ENCODE measurements around the gene TRABD2B. TPM values are rescaled to one million over a fixed set of nuclear protein-coding genes. Genes with fewer than 3 reads are reported as not detected.

TRABD2B gene
- total RNA-seq, 2 donors from 2014 or later = 3.1 to 8.1 TPM

DNA sequence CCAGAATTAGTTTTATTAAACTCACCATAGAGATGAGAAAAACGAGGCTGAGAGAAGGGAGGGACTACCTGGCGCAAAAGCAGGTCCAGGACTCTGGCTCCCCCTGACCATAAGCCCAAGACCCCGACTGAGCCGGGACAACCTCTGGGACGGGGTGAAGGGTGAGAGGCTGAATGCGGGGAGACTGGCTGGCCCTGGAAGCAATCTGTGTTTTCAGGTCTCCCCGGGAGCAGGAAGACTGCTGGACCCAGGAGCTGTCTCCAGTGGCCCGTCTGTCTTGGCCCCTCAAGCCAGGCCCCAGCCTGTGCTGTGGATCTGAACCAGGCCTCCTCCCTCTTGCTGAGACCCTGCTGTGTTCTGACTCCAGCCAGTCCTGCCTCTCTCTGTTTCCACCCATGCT lies 240.8 kb downstream of the TRABD2B start:
- H3K4me1 ChIP-seq = peaks cover 0 to 29% of the 10 kb centered on the region in 2 donors
- no peak overlapping the region for H3K4me3 ChIP-seq
- H3K27me3 ChIP-seq = no peaks in the 10 kb centered on the region
- no peaks in the 10 kb centered on the region for H3K36me3 ChIP-seq
- no peak overlapping the region for H3K27ac ChIP-seq
- TF ChIP-seq, protein P1, sequence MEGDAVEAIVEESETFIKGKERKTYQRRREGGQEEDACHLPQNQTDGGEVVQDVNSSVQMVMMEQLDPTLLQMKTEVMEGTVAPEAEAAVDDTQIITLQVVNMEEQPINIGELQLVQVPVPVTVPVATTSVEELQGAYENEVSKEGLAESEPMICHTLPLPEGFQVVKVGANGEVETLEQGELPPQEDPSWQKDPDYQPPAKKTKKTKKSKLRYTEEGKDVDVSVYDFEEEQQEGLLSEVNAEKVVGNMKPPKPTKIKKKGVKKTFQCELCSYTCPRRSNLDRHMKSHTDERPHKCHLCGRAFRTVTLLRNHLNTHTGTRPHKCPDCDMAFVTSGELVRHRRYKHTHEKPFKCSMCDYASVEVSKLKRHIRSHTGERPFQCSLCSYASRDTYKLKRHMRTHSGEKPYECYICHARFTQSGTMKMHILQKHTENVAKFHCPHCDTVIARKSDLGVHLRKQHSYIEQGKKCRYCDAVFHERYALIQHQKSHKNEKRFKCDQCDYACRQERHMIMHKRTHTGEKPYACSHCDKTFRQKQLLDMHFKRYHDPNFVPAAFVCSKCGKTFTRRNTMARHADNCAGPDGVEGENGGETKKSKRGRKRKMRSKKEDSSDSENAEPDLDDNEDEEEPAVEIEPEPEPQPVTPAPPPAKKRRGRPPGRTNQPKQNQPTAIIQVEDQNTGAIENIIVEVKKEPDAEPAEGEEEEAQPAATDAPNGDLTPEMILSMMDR (IDR thresholded peaks at IDR 0.05) = no peak
- no peak for DNase-seq (ENCODE audit: low spot score)
- no peaks in the 10 kb centered on the region for H3K9me3 ChIP-seq

DNA sequence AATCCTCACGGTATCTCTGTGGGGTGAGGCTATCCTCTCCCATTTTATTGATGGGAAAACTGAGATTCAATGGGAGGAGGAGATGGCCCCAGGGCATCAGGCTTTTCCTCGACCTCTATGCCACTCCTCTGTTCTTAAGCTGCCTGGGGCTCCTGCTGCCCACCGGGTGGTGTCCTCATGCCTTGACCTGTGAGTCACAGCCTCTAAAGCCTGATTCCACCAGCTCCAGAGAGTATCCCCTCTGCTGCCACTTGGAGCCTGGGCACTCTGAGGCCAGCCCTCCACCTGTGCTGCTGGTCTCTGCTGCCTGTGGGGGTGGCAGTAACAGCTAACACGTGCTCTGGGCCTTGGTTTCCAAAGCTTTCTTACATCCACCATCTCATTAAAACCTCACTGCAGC lies 241.2 kb downstream of the TRABD2B start:
- peaks cover 0 to 25% of the 10 kb centered on the region in 2 donors for H3K4me1 ChIP-seq

DNA sequence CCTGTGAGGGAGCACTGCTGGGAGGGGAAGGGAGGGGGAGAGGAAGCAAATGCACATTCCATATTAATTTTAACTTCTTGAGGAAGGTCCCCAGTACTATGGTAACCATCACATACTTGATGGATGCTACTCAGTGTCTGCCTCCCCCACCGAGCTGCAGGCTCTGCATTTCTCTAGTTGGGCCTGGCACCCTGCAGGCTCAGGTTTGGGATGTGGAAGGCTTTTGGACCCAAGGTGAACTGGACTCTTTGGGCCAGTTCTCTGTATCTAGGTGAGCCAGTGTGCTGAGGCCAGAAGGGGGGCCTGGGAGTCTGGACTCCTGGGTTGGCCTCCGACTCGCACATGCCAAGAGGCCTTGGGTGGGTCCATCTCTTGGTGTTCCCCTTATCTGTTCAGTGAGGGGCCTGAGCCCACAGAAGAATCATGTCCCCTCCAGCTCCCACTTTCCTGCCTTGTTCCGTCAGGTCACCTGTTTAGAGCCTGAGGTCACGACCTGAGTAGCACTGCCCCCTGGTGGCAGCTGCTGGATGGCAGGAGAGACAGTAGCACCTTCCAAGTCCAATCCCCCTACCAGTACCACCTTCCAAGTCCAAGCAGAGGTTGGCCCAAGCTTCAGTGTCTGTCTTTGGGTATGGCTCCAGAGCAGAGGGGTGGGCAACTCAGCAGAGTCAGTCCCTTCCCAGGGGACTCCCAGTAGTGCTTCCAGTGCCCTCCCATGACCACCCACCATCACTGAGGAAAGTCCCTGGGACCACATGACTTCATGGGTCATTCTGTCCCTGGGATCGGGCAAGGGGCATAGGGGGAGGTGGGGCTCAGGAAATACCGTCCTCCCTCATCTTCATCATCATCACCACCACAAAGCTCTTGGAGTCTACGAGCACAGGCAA lies 241.8 kb downstream of the TRABD2B start:
- DNase-seq (ENCODE audit: low spot score) = no peak
- Histone ChIP-seq H3K4me3 (no peak overlapping the region), H3K36me3 (no peaks in the 10 kb centered on the region), H3K27ac (no peak overlapping the region), H3K9me3 (no peaks in the 10 kb centered on the region), H3K27me3 (no peaks in the 10 kb centered on the region), H3K4me1 (peaks cover 0 to 20% of the 10 kb centered on the region in 2 donors)
- TF ChIP-seq, protein P1 (IDR thresholded peaks at IDR 0.05) = peak in 1 of 2 donors; percentile 49

More for the DNA sequence above, 241.2 kb downstream of the TRABD2B start:
- Histone ChIP-seq H3K9me3 (no peaks in the 10 kb centered on the region), H3K27ac (no peak overlapping the region), H3K27me3 (no peaks in the 10 kb centered on the region), H3K4me3 (no peak overlapping the region), H3K36me3 (no peaks in the 10 kb centered on the region)
- no peak for DNase-seq (ENCODE audit: low spot score)
- TF ChIP-seq, protein P1 (IDR thresholded peaks at IDR 0.05) = no peak

DNA sequence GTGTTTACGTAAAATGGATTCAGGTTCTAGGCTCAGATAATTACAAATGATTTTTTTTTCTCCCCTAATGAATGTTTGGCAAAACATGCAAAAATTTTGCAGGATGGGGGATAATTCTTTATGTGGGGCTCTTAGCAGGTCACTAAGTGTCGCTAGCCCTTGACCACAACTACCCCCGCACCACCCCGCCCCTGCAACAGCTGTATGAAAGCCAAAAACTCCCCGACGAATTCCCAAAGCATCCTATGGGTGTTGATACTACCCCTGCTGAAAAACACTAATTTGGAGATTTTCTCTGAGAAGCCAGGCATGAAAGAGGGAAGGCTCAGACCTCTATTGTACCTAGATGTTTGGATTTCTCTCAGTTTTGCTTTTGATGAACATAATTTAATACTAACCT lies 243.0 kb downstream of the TRABD2B start:
- Histone ChIP-seq H3K9me3 (no peaks in the 10 kb centered on the region), H3K27ac (no peak overlapping the region), H3K27me3 (no peaks in the 10 kb centered on the region), H3K36me3 (no peaks in the 10 kb centered on the region), H3K4me1 (peaks cover 0 to 15% of the 10 kb centered on the region in 2 donors), H3K4me3 (no peak overlapping the region)
- DNase-seq (ENCODE audit: low spot score) = no peak
- TF ChIP-seq, protein P1 (IDR thresholded peaks at IDR 0.05) = no peak

DNA sequence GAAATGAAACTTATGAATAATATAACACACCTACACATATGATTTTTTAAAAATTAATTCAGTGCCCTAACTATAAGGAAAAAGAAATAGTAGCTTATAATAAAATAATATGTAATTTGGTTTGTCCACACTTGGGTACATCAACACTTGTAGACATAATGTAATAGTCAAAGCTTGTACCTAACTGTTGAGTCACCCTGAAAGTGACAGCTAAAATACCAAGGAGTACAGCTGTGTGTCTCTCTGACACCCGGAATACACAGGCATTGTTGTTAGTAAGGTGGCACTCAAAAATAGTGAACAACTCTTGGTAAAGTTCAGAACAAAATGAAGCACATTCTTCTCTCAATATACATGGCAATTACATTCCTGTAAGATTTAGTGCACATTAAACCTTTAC lies 243.4 kb downstream of the TRABD2B start:
- no peaks in the 10 kb centered on the region for H3K9me3 ChIP-seq
- H3K27ac ChIP-seq = no peak overlapping the region
- no peaks in the 10 kb centered on the region for H3K27me3 ChIP-seq
- DNase-seq (ENCODE audit: low spot score) = no peak
- H3K4me1 ChIP-seq = peaks cover 0 to 11% of the 10 kb centered on the region in 2 donors
- no peak overlapping the region for H3K4me3 ChIP-seq
- TF ChIP-seq, protein P1 (IDR thresholded peaks at IDR 0.05) = no peak
- H3K36me3 ChIP-seq = no peaks in the 10 kb centered on the region
